Transverse colon (tissue), 4 donors: ENCODE data around the gene MZF1. TPM values are rescaled to one million over a fixed set of nuclear protein-coding genes. Genes with fewer than 3 reads are reported as not detected.
A peak's percentile ranks its signal among the peaks of the same experiment; 100 is the strongest.
"Not testable (repeated sequence)": the region's sequence is repeated elsewhere in the genome, so short reads cannot be mapped to it uniquely, and the experiment has no call there.

ENCODE experiments used
- DNase-seq: peaks from one replicate; pipeline ENCODE4 v3.0.0-alpha.2; 2019
- H3K27ac ChIP-seq, 4 donors: fragments of 200-600 bp; sonication (generic); 2 replicates each; pipeline ENCODE4 v1.5.1; 2016 to 2018; ENCODE audit warnings: inconsistent platforms in 4 of 4
- H3K27me3 ChIP-seq: fragments of 200-600 bp; sonication (generic); 2 replicates; pipeline ENCODE4 v1.5.1; 2017; ENCODE audit warnings: inconsistent platforms
- H3K36me3 ChIP-seq, 4 donors: fragments of 200-600 bp; sonication (generic); 2 replicates each; pipeline ENCODE4 v1.5.1; 2017 to 2019; ENCODE audit warnings: inconsistent platforms in 4 of 4
- H3K4me1 ChIP-seq, 4 donors: fragments of 200-600 bp; sonication (generic); 2 replicates each; pipeline ENCODE4 v1.5.1; 2017 to 2020; ENCODE audit warnings: inconsistent platforms in 4 of 4
- H3K4me3 ChIP-seq, 4 donors: fragments of 200-600 bp; sonication (generic); 1 replicate in 1 of 4; 2 replicates in 3 of 4; pipeline versions ENCODE4 v1.5.1 to v1.6.1; 2017 to 2019; ENCODE audit warnings: inconsistent platforms in 4 of 4
- H3K9me3 ChIP-seq, 2 donors: fragments of 200-600 bp; sonication (generic); 2 replicates each; pipeline ENCODE4 v1.5.1; 2017 to 2019; ENCODE audit warnings: inconsistent platforms in 2 of 2
- CTCF ChIP-seq, 5 experiments: fragments of 200-600 bp in 3 of 5; fragments of 450-650 bp in 2 of 5; sonication (generic) in 3 of 5; IDR thresholded peaks; 1 replicate in 2 of 5; 2 replicates in 3 of 5; pipeline ENCODE4 v1.5.1; 2016 to 2017; ENCODE audit warnings: antibody characterized with exemption in 5 of 5, inconsistent platforms in 3 of 5, mild to moderate bottlenecking in 2 of 5, moderate library complexity in 1 of 5
- EP300 ChIP-seq: sonication (generic); formaldehyde crosslinking; IDR thresholded peaks from one replicate; pipeline ENCODE4 v1.6.1; 2017; ENCODE audit warnings: antibody characterized with exemption, low read depth
- POLR2A ChIP-seq: fragments of 450-650 bp; IDR thresholded peaks from one replicate; pipeline ENCODE4 v1.6.1; 2016; ENCODE audit warnings: antibody characterized with exemption, mild to moderate bottlenecking, moderate library complexity
- POLR2AphosphoS5 ChIP-seq, 3 donors: sonication (generic); formaldehyde crosslinking; IDR thresholded peaks; one replicate each; pipeline ENCODE4 v1.6.1; 2016; ENCODE audit warnings: antibody characterized with exemption in 3 of 3
- WGBS, 2 donors: methylation state at CpG; one replicate each; pipeline ENCODE4 v1.1.5; 2018; ENCODE audit warnings: low coverage in 1 of 2; 5-methylcytosine and 5-hydroxymethylcytosine counted together
- in situ Hi-C, 4 donors: fragments of 200-750 bp; cut with MboI; loops; one replicate each; pipeline versions ENCODE4 v1.15.0 to v1.15.1; 2017; ENCODE audit warnings: low sequenced_read_pairs in 3 of 4, low pct_ligation_motif_present in 1 of 4, low pct_unique_long_range_greater_than_20kb in 1 of 4
- intact Hi-C: fragments of 100-400 bp; cut with DNase I; formaldehyde crosslinking; loops from one replicate; pipeline ENCODE4 v1.15.1; 2023; ENCODE audit warnings: low total_unique reads
- total RNA-seq, 4 donors: library from RNA; depleted of rRNA; stranded (reverse); fragments of >200 nt; gene quantifications; one replicate each; pipeline ENCODE4 v1.1.0, GENCODE V29; 2016

Gene MZF1
- total RNA-seq, 4 donors from 2014 or later, result 45.5 to 113 (median 67.1) TPM

- 84% methylated on average over 62 of the region's 62 CpGs; no CpG with 5 or more reads in 1 of the 2 donors for WGBS, 2 donors
- peak overlapping the region; percentile 60 to 84 (median 68) for H3K27ac ChIP-seq
- DNase-seq, result peak; percentile 84
- H3K36me3 ChIP-seq, result peaks cover 0 to 5% (median 2%) of the 10 kb centered on the region in 4 donors
- H3K4me3 ChIP-seq, result no peak overlapping the region
- H3K4me1 ChIP-seq, result peaks cover 0 to 23% (median 2%) of the 10 kb centered on the region in 4 donors
- in situ Hi-C loops (no loop called here), intact Hi-C loops (no loop called here)
- no peak for TF ChIP-seq POLR2A
- TF ChIP-seq CTCF (IDR thresholded peaks at IDR 0.05), result peak; percentile 72 to 81 (median 78)
- peak in 2 of 3 donors; percentile 7 to 32 for TF ChIP-seq POLR2AphosphoS5 (IDR thresholded peaks at IDR 0.05)
- no peaks in the 10 kb centered on the region for H3K27me3 ChIP-seq
- H3K9me3 ChIP-seq, result no peaks in the 10 kb centered on the region
Measured at GRCh38 chr19:58581227-58582141, 8.3 kb upstream of the MZF1 start.

DNA sequence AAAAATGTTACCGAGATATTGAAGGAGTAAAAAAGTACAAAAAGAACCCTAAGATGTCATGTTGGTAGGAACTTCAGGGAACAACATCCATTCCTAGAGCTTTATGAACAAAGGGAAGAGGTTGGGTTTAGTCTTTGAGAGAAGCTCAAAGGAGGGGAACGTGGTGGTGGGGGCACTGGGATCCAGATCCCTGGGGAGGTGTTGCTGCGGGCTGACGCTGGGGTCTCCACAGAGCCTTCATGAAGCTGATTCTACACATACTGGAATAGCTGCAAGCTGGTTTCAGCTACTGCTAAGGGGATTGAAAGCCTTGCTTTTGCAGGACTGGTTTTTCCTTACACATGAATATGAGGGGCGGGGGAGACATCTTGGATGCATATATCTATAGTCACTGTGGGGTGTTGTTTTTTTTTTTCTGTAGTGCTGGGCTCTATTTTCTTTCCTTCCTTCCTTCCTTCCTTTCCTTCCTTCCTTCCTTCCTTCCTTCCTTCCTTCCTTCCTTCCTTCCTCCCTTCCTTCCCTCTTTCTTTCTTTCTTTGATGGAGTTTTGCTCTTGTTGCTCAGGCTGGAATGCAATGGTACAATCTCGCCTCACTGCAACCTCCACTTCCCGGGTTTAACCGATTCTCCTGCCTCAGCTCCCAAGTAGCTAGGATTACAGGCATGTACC, 6.5 kb upstream of the MZF1 start:
- no peak overlapping the region for H3K4me3 ChIP-seq
- H3K9me3 ChIP-seq, result no peaks in the 10 kb centered on the region
- peaks cover 0 to 5% (median 2%) of the 10 kb centered on the region in 4 donors for H3K36me3 ChIP-seq
- intact Hi-C loops, result no loop called here
- H3K27me3 ChIP-seq, result no peaks in the 10 kb centered on the region
- DNase-seq, result no peak
- in situ Hi-C loops, result no loop called here
- TF ChIP-seq EP300 (no peak), POLR2A (no peak), CTCF (IDR thresholded peaks at IDR 0.05) (no peak), POLR2AphosphoS5 (IDR thresholded peaks at IDR 0.05) (no peak)
- WGBS, 2 donors, result 89 to 92% methylated on average over 5 to 8 of the region's 8 CpGs
- peak overlapping the region in 1 of 4 donors; percentile 67 for H3K27ac ChIP-seq
- H3K4me1 ChIP-seq, result peaks cover 3 to 33% (median 7%) of the 10 kb centered on the region in 4 donors

- 89 to 97% methylated on average over 5 to 11 of the region's 11 CpGs for WGBS, 2 donors
- Histone ChIP-seq H3K27ac (no peak overlapping the region), H3K27me3 (no peaks in the 10 kb centered on the region), H3K4me1 (peaks cover 3 to 44% (median 16%) of the 10 kb centered on the region in 4 donors), H3K36me3 (peaks cover 0 to 5% (median 2%) of the 10 kb centered on the region in 4 donors), H3K9me3 (no peaks in the 10 kb centered on the region), H3K4me3 (no peak overlapping the region)
- DNase-seq, result no peak
- intact Hi-C loops, result no loop called here
- TF ChIP-seq CTCF (IDR thresholded peaks at IDR 0.05), result no peak
- TF ChIP-seq EP300, result no peak
- no peak for TF ChIP-seq POLR2AphosphoS5 (IDR thresholded peaks at IDR 0.05)
- TF ChIP-seq POLR2A, result no peak
- in situ Hi-C loops, result no loop called here
Measured at GRCh38 chr19:58578012-58578925, 5.1 kb upstream of the MZF1 start.

DNA sequence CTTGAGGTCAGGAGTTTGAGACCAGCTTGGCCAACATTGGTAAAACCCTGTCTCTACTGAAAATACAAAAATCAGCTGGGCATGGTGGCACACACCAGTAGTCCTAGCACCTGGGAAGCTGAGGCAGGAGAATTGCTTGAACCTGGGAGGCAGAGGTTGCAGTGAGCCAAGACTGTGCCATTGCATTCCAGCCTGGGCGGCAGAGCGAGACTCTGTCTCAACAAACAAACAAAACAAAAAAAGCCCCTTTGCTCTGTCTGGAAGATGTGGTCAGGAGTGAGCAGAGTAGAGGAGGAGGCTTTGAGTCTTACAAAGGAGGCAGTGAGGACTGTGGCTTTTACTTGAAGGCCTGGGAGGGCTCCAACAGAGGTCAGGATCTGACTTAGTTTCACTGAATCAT, 4.4 kb upstream of the MZF1 start:
- DNase-seq, H3K27me3 ChIP-seq, in situ Hi-C loops, H3K4me3 ChIP-seq, H3K36me3 ChIP-seq, intact Hi-C loops, H3K9me3 ChIP-seq, H3K27ac ChIP-seq: not testable (repeated sequence)
- peaks cover 3 to 44% (median 16%) of the 10 kb centered on the region in 4 donors for H3K4me1 ChIP-seq
- 94 to 97% methylated on average over 2 of the region's 2 CpGs for WGBS, 2 donors
